Skin of body (tissue), 2 donors: Measurements from ENCODE around the gene HNRNPUL2. TPM values are rescaled to one million over a fixed set of nuclear protein-coding genes. Genes with fewer than 3 reads are reported as not detected.
A peak's percentile ranks its signal among the peaks of the same experiment; 100 is the strongest.

Source experiments
- DNase-seq: peaks from one replicate; lab custom pipeline; 2025; lab: John Stamatoyannopoulos, UW
- total RNA-seq: library from RNA; depleted of rRNA; stranded (reverse); fragments of >200 nt; gene quantifications from one replicate; pipeline ENCODE4 v1.2.3, GENCODE V29; 2014

HNRNPUL2 gene
- total RNA-seq, 1 donor from 2014 or later = 33.3 TPM

- DNase-seq = peak; percentile 97
Observed at GRCh38 chr11:62727872-62728170, 564 bp upstream of the HNRNPUL2 start.

GRCh38 chr11:62726915-62727164, 417 bp downstream of the HNRNPUL2 start:
- DNase-seq = no peak

- DNase-seq = no peak
Observed at GRCh38 chr11:62726156-62726914, 922 bp downstream of the HNRNPUL2 start.

GRCh38 chr11:62725646-62726045, 1.6 kb downstream of the HNRNPUL2 start:
- no peak for DNase-seq

- no peak for DNase-seq
Observed at GRCh38 chr11:62724171-62724570, 3.1 kb downstream of the HNRNPUL2 start.

- no peak for DNase-seq
Observed at GRCh38 chr11:62721994-62722393, 5.3 kb downstream of the HNRNPUL2 start.

- no peak for DNase-seq
Observed at GRCh38 chr11:62719302-62719978, 7.8 kb downstream of the HNRNPUL2 start.

- DNase-seq = no peak
Observed at GRCh38 chr11:62716816-62717215, 10.4 kb downstream of the HNRNPUL2 start.

- DNase-seq = no peak
Observed at GRCh38 chr11:62716206-62716605, 11.1 kb downstream of the HNRNPUL2 start.

- no peak for DNase-seq
Observed at GRCh38 chr11:62715150-62716130, 11.8 kb downstream of the HNRNPUL2 start.

- no peak for DNase-seq
Observed at GRCh38 chr11:62713343-62713742, 13.9 kb downstream of the HNRNPUL2 start.

GRCh38 chr11:62712861-62713260, 14.4 kb downstream of the HNRNPUL2 start:
- no peak for DNase-seq

GRCh38 chr11:62712276-62712812, 14.9 kb downstream of the HNRNPUL2 start:
- no peak for DNase-seq

GRCh38 chr11:62710001-62710345, 17.3 kb downstream of the HNRNPUL2 start:
- no peak for DNase-seq

- peak; percentile 98 for DNase-seq
Observed at GRCh38 chr11:62709247-62710000, 17.8 kb downstream of the HNRNPUL2 start.

- DNase-seq = no peak
Observed at GRCh38 chr11:62708793-62709192, 18.5 kb downstream of the HNRNPUL2 start.

- DNase-seq = no peak
Observed at GRCh38 chr11:62708392-62708791, 18.9 kb downstream of the HNRNPUL2 start.

GRCh38 chr11:62707277-62707861, 19.9 kb downstream of the HNRNPUL2 start, which contains the start of the genes BSCL2 and GNG3:
TSS of gene BSCL2 (minus strand) at chr11:62707424. CDS start at chr11:62707195, 229 bp downstream.
TSS of gene GNG3 (plus strand) at chr11:62707676. CDS start at chr11:62708296, 620 bp downstream.
- DNase-seq = no peak

- no peak for DNase-seq
Observed at GRCh38 chr11:62706850-62707247, 20.4 kb downstream of the HNRNPUL2 start.
